HUDEP-2 (cell line): ENCODE results near the gene PLA2G2F.

Source experiments
- DNase-seq, 76 experiments: peaks; one replicate each; lab custom pipeline; 2025; ENCODE audit not compliant: unreplicated experiment in 76 of 76; lab: John Stamatoyannopoulos, UW

The PLA2G2F gene

DNA sequence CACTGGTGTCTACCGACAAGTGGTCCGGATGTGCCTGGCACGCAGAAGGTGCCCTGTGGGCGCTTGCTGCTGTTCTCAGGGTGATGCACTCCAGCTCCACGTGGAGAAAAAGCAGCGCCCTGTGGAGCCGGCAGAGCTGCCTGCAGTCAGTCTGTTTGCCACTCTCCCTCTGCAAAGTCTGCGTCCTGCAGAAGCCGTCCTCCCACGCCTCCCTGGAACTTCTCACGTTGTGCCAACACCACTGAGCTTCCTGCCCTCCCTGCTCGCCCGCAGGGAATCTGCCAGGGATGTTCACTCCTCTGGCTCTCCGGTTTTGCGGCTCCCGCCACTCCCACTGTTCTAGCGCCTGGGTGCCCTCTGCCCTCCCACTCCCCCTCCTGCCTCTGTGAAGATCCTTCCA, 26.9 kb downstream of the PLA2G2F start:
- DNase-seq, result no peak

DNA sequence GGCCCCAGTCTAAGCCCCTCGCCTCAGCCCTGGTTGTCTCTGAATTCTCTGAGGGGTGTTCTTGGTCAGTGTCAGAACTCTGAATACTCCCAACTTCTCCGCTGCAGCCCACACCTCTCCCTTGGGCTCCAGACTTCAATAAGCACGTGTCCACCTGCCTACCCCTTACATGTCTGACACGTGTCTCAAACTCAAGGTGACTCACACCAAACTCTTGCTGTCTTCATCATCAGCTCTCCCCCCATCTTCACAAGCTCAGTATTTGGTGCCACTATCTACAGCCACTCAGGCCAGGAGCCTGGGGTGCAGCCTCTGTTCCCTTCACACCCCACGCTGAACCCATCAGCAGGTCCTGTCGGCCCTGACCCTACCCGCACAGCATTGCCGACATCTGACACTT, 28.0 kb downstream of the PLA2G2F start:
- DNase-seq, result no peak

DNA sequence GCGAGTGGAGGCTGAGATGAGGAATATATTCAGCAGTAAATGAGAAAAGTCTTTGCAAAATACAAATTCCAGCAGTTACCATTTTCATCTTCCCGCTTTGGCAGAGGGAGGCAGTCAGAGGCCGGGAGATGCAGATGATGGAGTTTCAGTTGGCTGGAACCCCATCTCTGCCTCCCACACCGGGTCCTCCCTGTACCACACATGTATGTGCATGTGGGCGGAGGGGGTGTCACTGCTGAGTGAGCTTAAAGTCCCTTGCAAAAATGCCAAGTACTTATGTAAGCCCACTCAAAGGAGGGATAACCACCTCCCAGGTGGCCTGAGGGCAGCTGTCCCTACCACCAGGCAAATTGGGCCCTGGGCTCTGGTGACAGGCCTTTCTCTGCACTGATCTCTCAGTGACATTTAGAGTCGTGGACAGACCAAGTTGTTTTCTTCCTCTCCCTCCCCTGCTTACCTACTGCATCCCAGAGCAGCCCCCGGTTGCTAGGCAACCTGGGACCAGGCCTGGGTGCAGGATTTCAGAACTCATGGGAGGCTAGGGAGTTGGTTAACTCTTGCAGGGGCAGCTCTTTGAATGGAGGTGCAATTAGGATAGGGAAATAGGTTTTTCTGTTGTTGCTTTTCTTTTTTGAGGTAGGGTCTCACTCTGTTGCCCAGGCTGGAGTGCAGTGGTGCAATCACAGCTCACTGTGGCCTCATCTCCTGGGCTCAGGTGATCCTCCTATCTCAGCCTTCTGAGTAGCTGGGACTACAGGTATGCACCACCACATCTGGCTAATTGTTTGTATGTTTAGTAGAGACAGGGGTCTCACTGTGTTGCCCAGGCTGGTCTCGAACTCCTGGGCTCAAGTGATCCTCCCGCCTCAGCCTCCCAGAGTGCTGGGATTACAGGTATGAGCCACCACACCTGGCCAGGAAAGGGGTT, 29.7 kb downstream of the PLA2G2F start:
- DNase-seq, result peak in 18 of 76 experiments; percentile 4 to 50 (median 16)

DNA sequence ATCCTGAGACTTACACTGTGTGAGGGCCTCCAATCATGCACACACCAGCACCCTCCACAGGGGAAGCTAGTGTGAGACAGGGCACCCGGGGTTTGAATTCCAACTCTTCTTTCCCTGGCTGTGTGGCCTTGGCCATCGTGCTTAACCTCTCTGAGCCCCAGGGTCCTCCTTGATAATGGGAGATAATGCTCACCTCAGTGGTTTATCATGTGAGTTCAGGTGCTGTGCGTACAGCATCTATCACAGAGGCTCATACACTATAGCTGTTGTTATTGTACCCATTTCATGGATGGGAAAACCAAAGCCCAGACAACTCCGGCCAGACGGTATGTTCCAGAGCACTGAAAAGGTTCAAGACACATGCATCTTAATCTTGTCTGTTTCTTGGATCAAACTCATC, 30.8 kb downstream of the PLA2G2F start:
- no peak for DNase-seq

DNA sequence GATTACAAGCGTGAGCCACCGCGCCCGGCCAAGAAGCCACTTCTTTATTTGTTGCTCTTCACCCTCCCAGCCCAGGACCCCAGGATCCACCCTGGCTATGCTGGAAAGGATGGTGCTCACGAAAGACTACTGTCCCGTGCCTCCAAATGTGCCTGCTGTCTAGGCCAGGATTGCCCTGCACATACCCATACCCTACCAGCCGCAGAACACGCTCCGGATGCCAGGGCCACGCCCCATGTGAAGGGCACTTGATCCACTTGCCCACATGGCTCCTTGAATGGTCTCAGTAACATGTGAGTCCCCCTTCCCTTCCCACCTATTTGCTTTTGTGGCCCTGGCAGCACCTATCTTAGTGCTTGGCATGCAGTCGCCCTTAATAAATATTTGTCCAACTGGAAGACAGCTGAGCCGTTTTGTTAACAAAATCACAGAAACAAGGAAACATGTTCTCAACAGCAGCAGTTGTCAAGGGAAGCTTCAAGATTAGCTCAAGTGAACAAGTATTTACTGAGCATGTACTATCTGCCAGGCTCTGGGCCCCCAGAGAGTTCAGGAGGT, 33.0 kb downstream of the PLA2G2F start:
- no peak for DNase-seq

DNA sequence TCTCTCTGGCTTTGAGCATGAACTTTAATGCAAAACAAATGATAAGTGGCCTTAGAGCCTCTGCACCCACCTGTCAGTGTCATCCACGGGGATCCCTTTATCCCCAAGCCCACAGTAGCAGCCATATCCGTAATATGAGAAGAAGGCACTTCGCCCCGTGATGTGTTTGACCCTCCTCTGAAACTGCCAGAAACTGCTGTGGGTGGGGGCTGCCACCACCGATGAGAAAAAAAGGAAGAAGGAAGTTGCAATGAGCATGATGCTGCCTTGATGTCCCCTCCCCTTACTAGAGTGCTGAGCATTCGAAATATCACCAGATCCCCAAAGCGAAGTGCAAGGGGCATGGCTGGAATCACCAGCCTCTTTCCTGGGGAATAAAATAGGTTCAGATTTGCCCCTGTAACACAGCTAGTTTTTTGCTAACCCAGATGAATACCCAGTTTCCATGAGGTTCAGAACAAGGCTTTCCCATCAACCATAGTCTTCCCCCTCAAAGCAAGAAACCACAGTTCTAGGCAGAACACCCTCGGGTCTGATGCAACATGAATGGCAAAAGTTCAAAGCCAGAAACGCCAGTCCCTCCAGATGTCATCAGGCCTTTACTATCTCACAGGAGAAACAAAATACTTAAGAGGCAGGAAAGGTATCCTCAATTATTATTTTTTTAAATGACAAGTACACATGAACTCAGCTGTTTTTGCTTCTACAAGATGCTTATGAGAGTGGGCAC, 36.0 kb downstream of the PLA2G2F start:
- DNase-seq, result no peak

DNA sequence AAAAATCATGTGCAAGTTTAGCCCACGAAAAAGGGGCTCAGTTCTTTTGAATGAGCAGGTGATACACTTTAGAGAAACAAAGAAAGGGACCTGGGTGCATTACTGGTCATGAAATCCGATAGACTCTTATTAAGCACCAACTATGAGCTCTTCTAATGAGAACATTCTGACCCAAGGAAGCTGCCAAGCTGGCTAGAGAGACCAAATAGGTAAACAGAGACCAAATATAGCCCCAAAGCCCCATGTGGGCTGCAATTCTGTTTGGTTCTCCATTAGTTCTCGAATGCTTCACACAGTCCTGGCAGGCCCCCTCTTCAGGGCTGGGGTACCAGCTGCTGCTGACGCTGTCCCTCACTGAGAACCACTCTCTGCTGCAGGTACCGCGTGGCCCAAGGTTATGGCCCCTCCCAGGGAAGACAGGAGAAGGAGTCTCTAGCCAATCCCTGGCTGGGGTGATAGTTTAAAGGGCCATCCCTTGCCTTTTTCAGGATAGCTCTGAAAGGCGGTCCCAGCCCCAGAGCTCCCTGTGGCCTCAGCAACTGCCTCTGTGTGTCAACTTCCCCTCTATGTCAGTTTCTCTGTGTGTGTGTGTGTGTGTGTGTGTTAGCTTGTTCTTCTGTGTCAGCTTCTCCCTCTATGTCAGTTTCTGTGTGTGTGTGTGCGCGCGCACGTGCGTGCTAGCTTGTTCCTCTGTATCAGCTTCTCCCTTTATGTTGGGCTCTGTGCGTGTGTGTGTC, 39.7 kb downstream of the PLA2G2F start:
- no peak for DNase-seq

DNA sequence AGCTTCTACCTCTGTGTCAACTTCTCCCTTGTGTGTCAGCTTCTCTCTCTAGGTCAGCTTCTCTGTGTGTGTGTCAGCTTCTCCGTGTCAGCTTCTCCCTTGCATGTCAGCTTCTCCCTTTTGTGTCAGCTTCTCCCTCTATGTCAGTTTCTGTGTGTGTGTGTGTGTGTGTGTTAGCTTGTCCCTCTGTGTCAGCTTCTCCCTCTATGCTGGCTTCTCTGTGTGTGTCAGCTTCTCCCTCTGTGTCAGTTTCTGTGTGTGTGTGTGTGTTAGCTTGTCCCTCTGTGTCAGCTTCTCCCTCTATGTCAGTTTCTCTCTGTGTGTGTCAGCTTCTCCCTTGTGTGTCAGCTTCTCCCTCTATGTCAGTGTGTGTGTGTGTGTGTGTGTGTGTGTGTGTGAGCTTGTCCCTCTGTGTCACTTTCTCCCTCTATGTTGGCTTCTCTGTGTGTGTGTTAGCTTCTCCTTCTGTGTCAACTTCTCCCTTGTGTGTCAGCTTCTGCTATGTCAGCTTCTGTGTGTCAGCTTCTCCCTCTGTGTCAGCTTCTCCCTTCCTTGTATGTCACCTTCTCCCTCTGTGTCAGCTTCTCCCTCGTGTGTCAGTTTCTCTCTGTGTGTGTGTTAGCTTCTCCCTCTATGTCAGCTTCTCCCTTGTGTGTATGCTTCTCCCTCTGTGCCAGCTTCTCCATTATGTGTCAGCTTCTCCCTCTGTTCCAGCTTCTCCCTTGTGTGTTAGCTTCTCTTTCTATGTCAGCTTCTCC, 40.4 kb downstream of the PLA2G2F start:
- no peak for DNase-seq

DNA sequence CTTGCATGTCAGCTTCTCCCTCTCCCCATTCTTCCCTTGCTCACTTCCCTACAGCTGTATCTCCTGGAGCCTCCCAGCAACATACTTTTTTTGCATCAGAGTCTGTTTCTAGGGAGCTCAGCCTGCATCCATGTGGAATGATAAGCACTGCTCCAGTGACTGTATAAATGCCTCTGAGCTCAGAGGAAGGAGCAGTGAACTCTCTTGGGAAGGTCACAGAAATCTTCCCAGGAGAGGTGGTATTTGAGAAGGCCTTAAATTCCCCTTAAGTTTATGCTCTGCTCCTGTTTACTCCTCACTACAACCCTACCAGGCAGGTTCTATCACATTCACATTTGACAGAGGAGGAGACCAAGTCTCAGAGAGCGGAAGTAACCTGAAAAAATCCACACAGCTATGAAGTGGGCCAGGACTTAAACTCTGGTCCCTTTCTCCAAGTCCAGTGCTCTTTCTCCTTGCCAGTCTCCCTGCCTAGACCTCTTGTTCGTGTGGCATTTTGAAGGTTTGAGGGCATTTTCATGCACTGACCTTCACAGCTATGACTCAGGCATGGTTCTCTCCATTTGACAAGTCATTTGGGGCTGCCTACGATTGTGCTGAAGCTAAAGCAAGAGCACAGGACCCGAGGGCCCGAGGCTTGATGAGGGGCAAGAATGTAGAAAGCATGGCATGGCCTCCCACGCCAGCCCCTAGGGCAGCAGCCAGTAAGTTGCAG, 41.2 kb downstream of the PLA2G2F start:
- DNase-seq, result no peak

DNA sequence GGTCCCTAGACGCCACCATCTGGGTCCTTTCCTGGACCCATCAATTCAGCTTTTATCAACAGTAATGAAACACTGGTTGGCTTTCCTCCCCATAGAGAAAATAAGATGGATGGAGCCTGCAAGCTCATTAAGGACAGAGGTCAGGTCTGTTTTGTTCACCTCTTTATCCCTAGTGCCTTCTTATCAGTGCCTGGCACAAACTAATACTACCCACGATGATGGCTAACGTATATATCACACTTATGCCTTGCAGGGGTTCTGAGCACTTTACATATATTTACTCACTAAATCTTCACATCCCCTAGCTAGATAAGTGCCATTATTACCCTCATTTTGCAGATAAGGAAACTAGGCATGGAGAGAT, 41.7 kb downstream of the PLA2G2F start:
- no peak for DNase-seq

DNA sequence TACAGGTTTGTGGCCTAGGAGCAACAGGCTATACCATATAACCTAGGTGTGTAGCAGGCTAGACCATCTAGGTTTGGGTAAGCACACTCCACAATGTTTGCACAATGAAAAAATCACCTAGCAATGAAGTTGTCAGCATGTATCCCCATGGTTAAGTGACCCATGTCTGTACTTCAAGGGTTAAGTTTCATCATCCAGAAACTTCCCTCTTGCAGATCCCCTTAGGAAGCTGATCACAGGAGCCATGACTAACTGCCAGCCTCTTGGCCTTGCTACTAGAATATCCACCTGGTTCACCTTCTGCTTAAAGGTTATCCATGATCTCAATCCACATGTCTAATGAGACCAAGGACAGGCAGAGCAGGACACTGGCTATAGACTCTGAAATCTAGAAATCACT, 43.3 kb downstream of the PLA2G2F start:
- no peak for DNase-seq

DNA sequence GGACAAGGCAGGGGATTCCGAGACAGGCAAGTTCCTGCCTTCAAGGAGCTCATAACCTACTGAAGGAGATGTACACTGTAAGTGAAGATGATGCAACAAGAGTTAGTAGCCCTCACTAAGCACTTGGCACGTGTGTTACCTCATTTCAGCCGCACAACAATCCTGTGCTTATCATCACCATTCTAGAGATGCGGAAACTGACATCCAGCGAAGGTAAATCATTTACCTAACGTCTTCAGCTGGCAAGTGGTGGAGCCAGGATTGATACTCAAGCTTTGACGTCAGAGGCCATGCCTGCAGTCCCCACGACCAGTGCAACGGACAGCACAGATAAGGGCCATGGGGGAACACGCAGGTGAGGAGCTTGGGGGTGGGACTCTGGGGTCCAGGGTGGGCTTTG, 43.9 kb downstream of the PLA2G2F start:
- no peak for DNase-seq

DNA sequence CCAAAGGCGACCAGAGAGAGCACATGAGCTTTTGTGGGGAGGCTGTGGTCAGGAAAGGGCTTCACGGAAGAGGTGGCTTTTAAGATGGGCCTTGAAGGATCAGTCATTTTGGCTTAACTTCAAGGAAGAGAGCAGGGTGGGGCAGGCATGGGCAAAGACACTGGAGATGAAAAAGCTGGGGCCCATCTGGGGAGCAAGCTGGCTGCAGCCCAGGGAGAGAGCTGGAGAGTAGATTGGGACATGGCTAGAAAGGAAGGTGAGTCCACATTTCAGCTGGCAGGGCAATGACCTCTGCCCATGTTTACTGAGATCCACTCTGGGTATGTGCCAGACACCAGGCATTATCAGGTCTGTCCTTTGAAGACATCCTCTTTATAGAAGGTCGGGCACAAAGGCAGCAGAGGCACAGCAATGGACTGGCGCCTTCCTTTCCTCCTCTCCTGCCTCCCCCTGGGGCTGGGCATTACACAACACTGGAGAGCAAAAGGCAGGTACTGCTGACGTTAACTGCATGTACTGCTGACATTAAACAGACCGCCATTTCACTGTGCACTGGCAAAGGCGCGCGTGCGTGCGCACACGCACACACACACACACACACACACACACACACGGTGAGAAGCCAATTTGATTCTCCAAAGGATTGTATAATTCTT, 44.6 kb downstream of the PLA2G2F start:
- DNase-seq, result peak in 63 of 76 experiments; percentile 12 to 77 (median 48)

DNA sequence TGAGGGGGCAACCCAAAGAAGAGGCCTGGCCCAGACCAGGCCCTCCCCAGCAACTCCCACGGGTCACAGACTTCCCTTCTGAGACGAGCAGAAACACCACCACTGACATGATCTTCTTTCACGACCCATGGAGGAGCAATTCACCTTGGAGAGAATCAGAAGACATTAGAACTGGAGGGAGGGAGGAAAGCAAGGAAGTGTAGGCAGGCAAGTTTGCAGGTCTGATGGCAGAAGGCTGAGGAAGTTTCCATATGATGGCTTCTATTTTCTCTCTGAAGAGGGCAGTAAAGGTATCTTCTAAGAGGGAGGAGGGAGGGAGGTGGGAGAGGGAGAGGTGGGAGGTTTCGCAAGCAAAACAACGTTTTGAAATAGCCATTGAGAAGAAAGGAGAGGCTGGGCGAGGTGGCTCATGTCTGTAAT, 45.4 kb downstream of the PLA2G2F start:
- peak in 1 of 76 experiments; percentile 6 for DNase-seq

DNA sequence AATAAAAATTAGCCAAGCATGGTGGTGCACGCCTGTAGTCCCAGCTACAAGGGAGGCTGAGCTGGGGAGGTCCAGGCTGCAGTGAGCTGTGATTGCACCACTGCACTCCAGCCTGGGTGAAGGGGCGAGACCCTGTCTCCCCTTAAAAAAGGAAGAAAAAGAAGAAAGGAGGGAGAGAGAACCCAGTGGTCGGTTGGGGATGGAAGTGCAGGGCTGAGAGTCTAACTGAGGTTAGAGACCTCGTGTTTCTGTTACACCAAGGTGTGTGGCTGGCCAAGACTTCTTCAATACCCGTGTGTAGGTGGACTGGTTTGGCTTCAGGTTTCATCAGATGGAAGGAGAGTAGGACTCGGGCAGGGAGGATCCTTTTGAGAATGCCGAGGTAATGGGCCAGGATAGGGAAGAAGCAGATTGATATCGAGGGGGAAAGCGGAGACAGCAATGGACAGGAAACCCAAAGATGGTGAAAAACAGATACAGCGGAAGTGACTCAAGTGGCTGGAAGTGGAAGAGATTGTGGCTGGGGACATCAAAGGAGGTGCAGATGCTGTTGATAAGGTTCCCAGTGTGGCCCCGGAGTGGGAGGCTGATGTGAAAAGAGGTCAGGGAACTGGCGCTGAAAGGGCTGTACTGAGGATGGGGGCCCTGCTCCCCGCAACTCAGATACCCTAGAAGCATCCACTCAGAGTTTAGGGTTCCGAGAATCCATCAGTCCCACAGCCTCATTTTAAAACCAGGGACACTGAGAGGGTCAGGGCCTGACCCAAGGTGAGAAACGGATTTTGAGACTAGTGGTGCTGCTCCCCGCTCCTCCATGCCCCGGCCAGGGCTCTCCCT, 46.1 kb downstream of the PLA2G2F start:
- peak in 47 of 76 experiments; percentile 9 to 64 (median 37) for DNase-seq

DNA sequence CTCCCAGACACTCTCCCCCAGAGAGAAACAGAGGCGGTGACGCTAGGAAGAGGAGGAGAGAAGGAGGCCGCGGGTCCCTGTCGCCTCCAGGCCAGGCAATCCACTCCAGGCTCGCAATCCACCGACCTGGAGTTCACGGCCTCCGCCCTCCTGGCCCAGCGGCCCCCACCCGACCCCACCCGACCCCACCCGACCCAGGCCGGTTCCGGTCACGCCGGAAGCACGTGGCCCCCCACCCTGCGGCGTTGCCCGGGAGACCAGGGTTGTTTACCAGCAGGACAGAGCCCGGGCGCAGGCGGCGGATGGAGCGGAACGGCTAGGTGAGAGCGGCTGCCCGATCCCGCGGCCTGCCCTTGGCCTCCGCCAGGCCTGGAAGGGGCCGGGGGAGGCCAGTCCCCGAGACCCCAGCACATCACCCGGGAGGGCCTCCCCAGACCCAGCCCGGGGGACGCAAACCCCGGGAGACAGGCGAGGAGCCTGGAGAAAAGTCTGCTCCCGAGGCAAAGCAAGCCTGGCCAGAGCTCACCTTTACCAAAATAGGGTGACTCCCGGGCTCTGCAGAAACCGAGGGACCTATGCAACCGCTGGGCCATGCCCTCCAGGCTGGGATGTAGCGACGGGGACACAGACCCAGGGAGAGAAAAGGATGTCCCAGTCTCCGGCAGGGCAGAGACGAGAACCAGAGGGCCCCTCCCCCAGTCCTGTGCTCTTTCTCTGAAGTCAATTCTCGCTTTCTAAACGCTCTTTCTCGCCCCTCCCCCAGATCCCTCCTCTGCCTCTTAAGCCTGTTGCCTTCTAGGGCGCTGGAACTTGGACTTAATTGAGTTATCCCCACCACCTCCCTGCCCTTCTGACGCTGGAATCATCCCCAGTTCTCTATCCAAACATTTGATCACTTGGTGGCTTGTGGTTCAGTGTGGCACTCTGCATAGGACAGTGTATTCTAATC, 47.0 kb downstream of the PLA2G2F start, which contains the start of the genes PLA2G2C and UBXN10:
Gene PLA2G2C (minus strand): TSS at position 685 of the 949 bp plus-strand sequence. CDS start 9,155 bp downstream, outside the sequence.
Gene UBXN10 (plus strand): TSS at position 263 of the 949 bp plus-strand sequence. CDS start 4,466 bp downstream, outside the sequence.
- DNase-seq, result peak in 74 of 76 experiments; percentile 18 to 90 (median 75)
